Measurements from ENCODE around the gene PEX11A. TPM values are rescaled to one million over a fixed set of nuclear protein-coding genes. Genes with fewer than 3 reads are reported as not detected.

Gene PEX11A
- total RNA-seq, 1 donor from 2014 or later, result 1.1 TPM

GRCh38 chr15:89660556-89660955, 30.0 kb downstream of the PEX11A start:
- no peak overlapping the region for H3K4me3 Mint-ChIP-seq (ENCODE audit: unreplicated experiment)
- H3K36me3 Mint-ChIP-seq (ENCODE audit: unreplicated experiment), result peaks cover 3% of the 10 kb centered on the region
- no peak overlapping the region for H3K27ac Mint-ChIP-seq (ENCODE audit: unreplicated experiment)
- DNase-seq, result no peak
- H3K9me3 Mint-ChIP-seq (ENCODE audit: unreplicated experiment), result peaks cover 3% of the 10 kb centered on the region
- peaks cover 4% of the 10 kb centered on the region for H3K4me1 Mint-ChIP-seq (ENCODE audit: low read depth, unreplicated experiment)
- peaks cover 6% of the 10 kb centered on the region for H3K27me3 Mint-ChIP-seq (ENCODE audit: unreplicated experiment)
- no peak for TF ChIP-seq CTCF (IDR thresholded peaks at IDR 0.05; ENCODE audit: partially characterized antibody, unreplicated experiment)

- H3K4me1 Mint-ChIP-seq (ENCODE audit: low read depth, unreplicated experiment), result peaks cover 5% of the 10 kb centered on the region
- H3K27me3 Mint-ChIP-seq (ENCODE audit: unreplicated experiment), result peaks cover 7% of the 10 kb centered on the region
- H3K4me3 Mint-ChIP-seq (ENCODE audit: unreplicated experiment), result no peak overlapping the region
- peaks cover 5% of the 10 kb centered on the region for H3K9me3 Mint-ChIP-seq (ENCODE audit: unreplicated experiment)
- no peak for TF ChIP-seq CTCF (IDR thresholded peaks at IDR 0.05; ENCODE audit: partially characterized antibody, unreplicated experiment)
- DNase-seq, result no peak
- peaks cover 4% of the 10 kb centered on the region for H3K36me3 Mint-ChIP-seq (ENCODE audit: unreplicated experiment)
- H3K27ac Mint-ChIP-seq (ENCODE audit: unreplicated experiment), result no peak overlapping the region
Observed at GRCh38 chr15:89659295-89659694, 31.3 kb downstream of the PEX11A start.

- no peak for TF ChIP-seq CTCF (IDR thresholded peaks at IDR 0.05; ENCODE audit: partially characterized antibody, unreplicated experiment)
- Mint-ChIP-seq H3K9me3 (ENCODE audit: unreplicated experiment) (peaks cover 10% of the 10 kb centered on the region), H3K4me1 (ENCODE audit: low read depth, unreplicated experiment) (peaks cover 5% of the 10 kb centered on the region), H3K27ac (ENCODE audit: unreplicated experiment) (no peak overlapping the region), H3K36me3 (ENCODE audit: unreplicated experiment) (peaks cover 4% of the 10 kb centered on the region), H3K4me3 (ENCODE audit: unreplicated experiment) (no peak overlapping the region), H3K27me3 (ENCODE audit: unreplicated experiment) (peaks cover 9% of the 10 kb centered on the region)
- no peak for DNase-seq
Observed at GRCh38 chr15:89657686-89658200, 32.8 kb downstream of the PEX11A start.

- peaks cover 10% of the 10 kb centered on the region for H3K9me3 Mint-ChIP-seq (ENCODE audit: unreplicated experiment)
- no peak overlapping the region for H3K27ac Mint-ChIP-seq (ENCODE audit: unreplicated experiment)
- TF ChIP-seq CTCF (IDR thresholded peaks at IDR 0.05; ENCODE audit: partially characterized antibody, unreplicated experiment), result no peak
- peaks cover 9% of the 10 kb centered on the region for H3K27me3 Mint-ChIP-seq (ENCODE audit: unreplicated experiment)
- DNase-seq, result no peak
- H3K4me1 Mint-ChIP-seq (ENCODE audit: low read depth, unreplicated experiment), result peaks cover 5% of the 10 kb centered on the region
- peaks cover 4% of the 10 kb centered on the region for H3K36me3 Mint-ChIP-seq (ENCODE audit: unreplicated experiment)
- peak overlapping the region; percentile 93 for H3K4me3 Mint-ChIP-seq (ENCODE audit: unreplicated experiment)
Observed at GRCh38 chr15:89656116-89656815, 34.3 kb downstream of the PEX11A start.

All from glutamatergic neuron (in vitro differentiated cells).